Measurements from ENCODE around the gene PSKH1.

DNA sequence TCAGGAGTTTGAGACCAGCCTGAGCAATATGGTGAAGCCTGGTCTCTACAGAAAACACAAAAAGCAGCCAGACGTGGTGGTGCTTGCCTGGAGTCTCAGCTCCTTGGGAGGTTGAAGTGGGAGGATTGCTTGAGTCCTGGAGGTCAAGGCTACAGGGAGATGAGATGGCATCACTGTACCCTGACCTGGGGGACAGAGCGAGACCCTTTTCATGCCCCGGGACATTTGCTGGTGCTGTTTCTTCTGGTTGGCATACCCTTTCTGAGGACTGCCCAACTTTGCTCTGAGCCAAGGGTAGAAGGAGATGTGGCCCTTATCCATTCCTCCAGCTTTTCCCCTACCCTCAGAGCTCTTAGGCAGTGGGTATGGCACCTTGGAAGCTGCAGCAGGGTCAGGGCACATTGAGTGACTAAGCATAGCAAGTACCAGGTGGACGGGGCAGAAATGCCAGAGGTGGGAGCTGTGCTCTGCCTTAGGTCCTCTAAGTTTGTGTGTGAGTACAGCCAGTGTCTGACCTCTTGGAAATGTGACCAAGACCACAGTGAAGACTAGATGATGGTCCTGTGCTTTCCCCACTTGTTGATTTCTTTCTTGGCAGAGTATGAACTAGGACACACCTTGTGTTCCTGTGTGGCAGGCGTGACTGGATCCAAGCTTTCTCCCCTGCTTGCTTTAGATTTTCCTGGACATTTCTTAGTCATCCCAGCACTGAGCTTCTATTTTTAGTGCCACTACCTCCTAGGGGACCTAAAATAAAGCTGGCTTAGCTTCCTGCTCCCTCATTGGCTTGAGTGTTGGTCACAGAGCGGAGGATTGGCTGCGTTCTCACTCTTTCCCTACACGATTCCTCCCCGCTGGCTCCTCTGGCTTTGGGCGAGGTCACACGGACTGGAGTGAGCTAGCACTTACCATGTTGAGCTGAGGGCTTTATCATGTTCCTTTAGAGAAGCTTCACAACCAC is 30.2 kb upstream of the PSKH1 start:
- TF ChIP-seq, protein P1, sequence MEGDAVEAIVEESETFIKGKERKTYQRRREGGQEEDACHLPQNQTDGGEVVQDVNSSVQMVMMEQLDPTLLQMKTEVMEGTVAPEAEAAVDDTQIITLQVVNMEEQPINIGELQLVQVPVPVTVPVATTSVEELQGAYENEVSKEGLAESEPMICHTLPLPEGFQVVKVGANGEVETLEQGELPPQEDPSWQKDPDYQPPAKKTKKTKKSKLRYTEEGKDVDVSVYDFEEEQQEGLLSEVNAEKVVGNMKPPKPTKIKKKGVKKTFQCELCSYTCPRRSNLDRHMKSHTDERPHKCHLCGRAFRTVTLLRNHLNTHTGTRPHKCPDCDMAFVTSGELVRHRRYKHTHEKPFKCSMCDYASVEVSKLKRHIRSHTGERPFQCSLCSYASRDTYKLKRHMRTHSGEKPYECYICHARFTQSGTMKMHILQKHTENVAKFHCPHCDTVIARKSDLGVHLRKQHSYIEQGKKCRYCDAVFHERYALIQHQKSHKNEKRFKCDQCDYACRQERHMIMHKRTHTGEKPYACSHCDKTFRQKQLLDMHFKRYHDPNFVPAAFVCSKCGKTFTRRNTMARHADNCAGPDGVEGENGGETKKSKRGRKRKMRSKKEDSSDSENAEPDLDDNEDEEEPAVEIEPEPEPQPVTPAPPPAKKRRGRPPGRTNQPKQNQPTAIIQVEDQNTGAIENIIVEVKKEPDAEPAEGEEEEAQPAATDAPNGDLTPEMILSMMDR (IDR thresholded peaks at IDR 0.05): no peak
- no peak for TF ChIP-seq POLR2A (IDR thresholded peaks at IDR 0.05)
- no peak for TF ChIP-seq EP300 (IDR thresholded peaks at IDR 0.05)
- TF ChIP-seq POLR2AphosphoS5 (IDR thresholded peaks at IDR 0.05): no peak

Measured in suprapubic skin (tissue), 4 donors.